Measurements from ENCODE around the gene GPR160.
"Not testable (repeated sequence)": the region's sequence is repeated elsewhere in the genome, so short reads cannot be mapped to it uniquely, and the experiment has no call there.

GPR160 gene

GRCh38 chr3:170109579-170110293 lies 71.9 kb downstream of the GPR160 start:
- no peak for DNase-seq (ENCODE audit: low spot score)
- in situ Hi-C loops (cut with MboI; ENCODE audit: low pct_unique_long_range_greater_than_20kb, low sequenced_read_pairs, unreplicated experiment), result no loop called here

GRCh38 chr3:170111147-170111771 lies 73.5 kb downstream of the GPR160 start:
- in situ Hi-C loops (cut with MboI; ENCODE audit: low pct_unique_long_range_greater_than_20kb, low sequenced_read_pairs, unreplicated experiment), result no loop called here
- DNase-seq (ENCODE audit: low spot score), result no peak

More at GRCh38 chr3:170109579-170110293, 71.9 kb downstream of the GPR160 start:
- TF ChIP-seq CTCF (IDR thresholded peaks at IDR 0.05; ENCODE audit: extremely low read depth, insufficient read depth, missing control alignments), result no peak

GRCh38 chr3:170114165-170114564 lies 76.4 kb downstream of the GPR160 start:
- DNase-seq (ENCODE audit: low spot score); in situ Hi-C loops (cut with MboI; ENCODE audit: low pct_unique_long_range_greater_than_20kb, low sequenced_read_pairs, unreplicated experiment): not testable (repeated sequence)

More at GRCh38 chr3:170111147-170111771, 73.5 kb downstream of the GPR160 start:
- TF ChIP-seq CTCF (IDR thresholded peaks at IDR 0.05; ENCODE audit: extremely low read depth, insufficient read depth, missing control alignments), result no peak

GRCh38 chr3:170117134-170117533 lies 79.3 kb downstream of the GPR160 start:
- no peak for TF ChIP-seq CTCF (IDR thresholded peaks at IDR 0.05; ENCODE audit: extremely low read depth, insufficient read depth, missing control alignments)
- no peak for DNase-seq (ENCODE audit: low spot score)
- in situ Hi-C loops (cut with MboI; ENCODE audit: low pct_unique_long_range_greater_than_20kb, low sequenced_read_pairs, unreplicated experiment), result no loop called here

- TF ChIP-seq CTCF (IDR thresholded peaks at IDR 0.05; ENCODE audit: extremely low read depth, insufficient read depth, missing control alignments), result no peak
- in situ Hi-C loops (cut with MboI; ENCODE audit: low pct_unique_long_range_greater_than_20kb, low sequenced_read_pairs, unreplicated experiment), result no loop called here
- DNase-seq (ENCODE audit: low spot score), result peak; percentile 32
Observed at GRCh38 chr3:170128259-170128976, 90.6 kb downstream of the GPR160 start.

GRCh38 chr3:170128977-170129431 lies 91.2 kb downstream of the GPR160 start:
- in situ Hi-C loops (cut with MboI; ENCODE audit: low pct_unique_long_range_greater_than_20kb, low sequenced_read_pairs, unreplicated experiment), result no loop called here
- DNase-seq (ENCODE audit: low spot score), result peak; percentile 24
- no peak for TF ChIP-seq CTCF (IDR thresholded peaks at IDR 0.05; ENCODE audit: extremely low read depth, insufficient read depth, missing control alignments)
